Colonic mucosa (tissue), 4 donors: ENCODE data around the gene ADGRG1. TPM values are rescaled to one million over a fixed set of nuclear protein-coding genes. Genes with fewer than 3 reads are reported as not detected.

ENCODE experiments used
- DNase-seq: peaks from one replicate; pipeline ENCODE4 v3.0.0-alpha.2; 2020
- H3K27ac ChIP-seq: fragments of 200-600 bp; one replicate; pipeline ENCODE4 v1.8.0; 2021
- H3K27me3 ChIP-seq: fragments of 200-600 bp; one replicate; pipeline ENCODE4 v1.8.0; 2021
- H3K36me3 ChIP-seq: fragments of 200-600 bp; one replicate; pipeline ENCODE4 v1.8.0; 2021
- H3K4me1 ChIP-seq: fragments of 200-600 bp; one replicate; pipeline ENCODE4 v1.8.0; 2021; ENCODE audit warnings: mild to moderate bottlenecking
- H3K4me3 ChIP-seq: fragments of 200-600 bp; one replicate; pipeline ENCODE4 v1.8.0; 2021
- H3K9ac ChIP-seq, 2 donors: one replicate each; pipeline ENCODE4 v1.7.0; 2013; ENCODE audit warnings: control low read depth in 2 of 2, low read depth in 2 of 2, low read length in 2 of 2
- H3K9me3 ChIP-seq: fragments of 200-600 bp; one replicate; pipeline ENCODE4 v1.8.0; 2021
- CTCF ChIP-seq: fragments of 200-600 bp; IDR thresholded peaks from one replicate; pipeline ENCODE4 v1.8.0; 2022; ENCODE audit warnings: antibody characterized with exemption, mild to moderate bottlenecking
- intact Hi-C: fragments of 100-400 bp; cut with DNase I; formaldehyde crosslinking; loops from one replicate; pipeline ENCODE4 v1.14.1; 2022
- total RNA-seq, 2 donors: library from RNA; stranded (reverse); fragmentation: NEBNext Ultra II Directional in 1 of 2; extraction: Animal tissue kit (Norgen Biotek cat#: 25700) in 1 of 2; gene quantifications; one replicate each; pipeline ENCODE4 v1.2.1, GENCODE V29; 2021
- donor health status: healthy.
- donor health status: DM: no; HTN: no; CAD: no.
- donor health status: DM: no; HTN: no; CAD: no.

The ADGRG1 gene
- total RNA-seq, 2 donors from 2014 or later, result 68.9 to 126 TPM

GRCh38 chr16:57699899-57700298, 71.5 kb downstream of the ADGRG1 start:
- H3K27ac ChIP-seq, result no peak overlapping the region
- H3K27me3 ChIP-seq, result no peaks in the 10 kb centered on the region
- intact Hi-C loops, result no loop called here
- H3K36me3 ChIP-seq, result no peaks in the 10 kb centered on the region
- DNase-seq, result no peak
- no peak overlapping the region for H3K4me3 ChIP-seq
- no peaks in the 10 kb centered on the region for H3K9me3 ChIP-seq
- no peak overlapping the region for H3K9ac ChIP-seq
- no peak for TF ChIP-seq CTCF
- H3K4me1 ChIP-seq, result no peaks in the 10 kb centered on the region

GRCh38 chr16:57700781-57701551, 72.5 kb downstream of the ADGRG1 start:
- H3K9ac ChIP-seq, result no peak overlapping the region
- H3K9me3 ChIP-seq, result no peaks in the 10 kb centered on the region
- intact Hi-C loops, result no loop called here
- no peak for TF ChIP-seq CTCF
- H3K4me1 ChIP-seq, result no peaks in the 10 kb centered on the region
- DNase-seq, result no peak
- H3K27me3 ChIP-seq, result no peaks in the 10 kb centered on the region
- no peaks in the 10 kb centered on the region for H3K36me3 ChIP-seq
- H3K27ac ChIP-seq, result no peak overlapping the region
- no peak overlapping the region for H3K4me3 ChIP-seq

- Histone ChIP-seq H3K4me1 (no peaks in the 10 kb centered on the region), H3K9ac (no peak overlapping the region), H3K27me3 (no peaks in the 10 kb centered on the region), H3K4me3 (no peak overlapping the region), H3K9me3 (no peaks in the 10 kb centered on the region), H3K36me3 (no peaks in the 10 kb centered on the region), H3K27ac (no peak overlapping the region)
- intact Hi-C loops, result no loop called here
- no peak for DNase-seq
- no peak for TF ChIP-seq CTCF
These were observed 73.4 kb downstream of the ADGRG1 start for GRCh38 chr16:57701759-57702371.

GRCh38 chr16:57703416-57704010, 75.1 kb downstream of the ADGRG1 start:
- Histone ChIP-seq H3K9ac (no peak overlapping the region), H3K4me1 (no peaks in the 10 kb centered on the region), H3K27me3 (no peaks in the 10 kb centered on the region), H3K27ac (no peak overlapping the region), H3K36me3 (no peaks in the 10 kb centered on the region), H3K4me3 (no peak overlapping the region), H3K9me3 (no peaks in the 10 kb centered on the region)
- intact Hi-C loops, result no loop called here
- no peak for DNase-seq
- TF ChIP-seq CTCF, result no peak

- H3K9me3 ChIP-seq, result no peaks in the 10 kb centered on the region
- no peak overlapping the region for H3K4me3 ChIP-seq
- no peak overlapping the region for H3K9ac ChIP-seq
- H3K27ac ChIP-seq, result no peak overlapping the region
- intact Hi-C loops, result no loop called here
- no peaks in the 10 kb centered on the region for H3K27me3 ChIP-seq
- no peaks in the 10 kb centered on the region for H3K4me1 ChIP-seq
- DNase-seq, result no peak
- H3K36me3 ChIP-seq, result no peaks in the 10 kb centered on the region
- no peak for TF ChIP-seq CTCF
These were observed 75.8 kb downstream of the ADGRG1 start for GRCh38 chr16:57704011-57704904.
